WTC11 (cell line): ENCODE measurements around the gene MEGF11. TPM values are rescaled to one million over a fixed set of nuclear protein-coding genes. Genes with fewer than 3 reads are reported as not detected.

ENCODE experiments used
- ATAC-seq: fragments of 200-7000 bp; cut with Tn5 transposase; 2 replicates; pipeline ENCODE4 v1.10.0; 2021; ENCODE audit warnings: mild to moderate bottlenecking, moderate library complexity
- CTCF ChIA-PET: fragments of 300-600 bp; sonication (Branson Sonifier 250); formaldehyde crosslinking; loops from one replicate; lab custom pipeline; 2021; ENCODE audit warnings: antibody characterized with exemption; lab: Charles Lee
- POLR2A ChIA-PET: fragments of 350-600 bp; sonication (Branson Sonifier 250); formaldehyde crosslinking; loops from one replicate; lab custom pipeline; 2021; ENCODE audit warnings: antibody characterized with exemption; lab: Charles Lee
- DNase-seq: peaks from one replicate; pipeline ENCODE4 v3.0.0; 2021; ENCODE audit warnings: low spot score
- H3K27ac Mint-ChIP-seq: 2 replicates; pipeline ENCODE4 v1.8.0; 2021; ENCODE audit warnings: mixed read lengths
- H3K27me3 Mint-ChIP-seq: 2 replicates; pipeline ENCODE4 v1.8.0; 2021; ENCODE audit warnings: low read depth, mild to moderate bottlenecking, moderate library complexity, mixed read lengths
- H3K36me3 Mint-ChIP-seq: 2 replicates; pipeline ENCODE4 v1.8.0; 2021; ENCODE audit warnings: mixed read lengths
- H3K4me1 Mint-ChIP-seq: 2 replicates; pipeline ENCODE4 v1.8.0; 2022; ENCODE audit warnings: mixed read lengths
- H3K4me3 Mint-ChIP-seq: 2 replicates; pipeline ENCODE4 v1.8.0; 2021; ENCODE audit warnings: mild to moderate bottlenecking, moderate library complexity, mixed read lengths
- H3K9me3 Mint-ChIP-seq: 2 replicates; pipeline ENCODE4 v1.8.0; 2021; ENCODE audit warnings: mixed read lengths
- CBFB ChIP-seq: sonication (generic); formaldehyde crosslinking; IDR thresholded peaks from 2 replicates; pipeline ENCODE4 v1.8.1; 2022; ENCODE audit warnings: mild to moderate bottlenecking, low read depth, missing genetic modification reagents
- CREB1 ChIP-seq: sonication (generic); formaldehyde crosslinking; IDR thresholded peaks from 2 replicates; pipeline ENCODE4 v1.8.0; 2023; ENCODE audit warnings: mild to moderate bottlenecking, missing genetic modification reagents
- GTF2I ChIP-seq: fragments of 250-450 bp; sonication (Bioruptor Pico); conservative IDR thresholded peaks from 2 replicates; pipeline ENCODE4 v1.4.0; 2021; ENCODE audit warnings: mild to moderate bottlenecking
- IRF2 ChIP-seq: sonication (generic); formaldehyde crosslinking; IDR thresholded peaks from 2 replicates; pipeline ENCODE4 v1.8.0; 2022; ENCODE audit warnings: low read depth, missing genetic modification reagents, borderline replicate concordance
- JUN ChIP-seq: sonication (generic); formaldehyde crosslinking; IDR thresholded peaks from 2 replicates; pipeline ENCODE4 v1.8.0; 2023; ENCODE audit warnings: mild to moderate bottlenecking, missing genetic modification reagents
- NR3C1 ChIP-seq: sonication (generic); formaldehyde crosslinking; conservative IDR thresholded peaks from 2 replicates; pipeline ENCODE4 v1.8.1; 2023; ENCODE audit warnings: low read depth, mild to moderate bottlenecking, missing genetic modification reagents
- SOX15 ChIP-seq: fragments of 250-450 bp; sonication (Bioruptor Pico); IDR thresholded peaks from 2 replicates; pipeline ENCODE4 v1.9.0; 2021; ENCODE audit warnings: mild to moderate bottlenecking
- ZNF121 ChIP-seq: sonication (generic); formaldehyde crosslinking; IDR thresholded peaks from 2 replicates; pipeline ENCODE4 v1.8.0; 2023; ENCODE audit warnings: missing genetic modification reagents
- ZNF671 ChIP-seq: fragments of 250-450 bp; sonication (Bioruptor Pico); IDR thresholded peaks from 2 replicates; pipeline ENCODE4 v1.8.0; 2021; ENCODE audit warnings: mild to moderate bottlenecking
- total RNA-seq: library from RNA; stranded (reverse); gene quantifications from 3 replicates; pipeline ENCODE4 v1.2.3, GENCODE V29; 2021
- TF ChIP-seq, protein P1 (sequence below): sonication (generic); formaldehyde crosslinking; IDR thresholded peaks from 2 replicates; pipeline ENCODE4 v1.8.0; 2022; ENCODE audit warnings: mild to moderate bottlenecking, missing genetic modification reagents
- TF ChIP-seq, protein P2 (sequence below): fragments of 250-450 bp; sonication (Bioruptor Pico); IDR thresholded peaks from 2 replicates; pipeline ENCODE4 v2.1.2; 2022; ENCODE audit warnings: mild to moderate bottlenecking, moderate library complexity
- TF ChIP-seq, protein P3 (sequence below): sonication (generic); formaldehyde crosslinking; conservative IDR thresholded peaks from 2 replicates; pipeline ENCODE4 v1.8.1; 2023; ENCODE audit warnings: mild to moderate bottlenecking, low read depth, missing genetic modification reagents, moderate library complexity
- TF ChIP-seq, protein P4 (sequence below): sonication (generic); formaldehyde crosslinking; IDR thresholded peaks from 2 replicates; pipeline ENCODE4 v1.8.1; 2022; ENCODE audit warnings: mild to moderate bottlenecking, missing genetic modification reagents, moderate library complexity, borderline replicate concordance
- TF ChIP-seq, protein P5 (sequence below): fragments of 250-450 bp; sonication (Bioruptor Pico); IDR thresholded peaks from 2 replicates; pipeline ENCODE4 v1.9.0; 2021; ENCODE audit warnings: moderate library complexity, mild to moderate bottlenecking, inconsistent platforms, borderline replicate concordance
- TF ChIP-seq, protein P6 (sequence below): fragments of 250-450 bp; sonication (Bioruptor Pico); IDR thresholded peaks from 2 replicates; pipeline ENCODE4 v1.9.0; 2021; ENCODE audit warnings: mild to moderate bottlenecking
- TF ChIP-seq, protein P7 (sequence below): sonication (generic); formaldehyde crosslinking; IDR thresholded peaks from 2 replicates; pipeline ENCODE4 v1.8.1; 2022; ENCODE audit warnings: mild to moderate bottlenecking, moderate library complexity, missing genetic modification reagents
- TF ChIP-seq, protein P8 (sequence below): sonication (generic); formaldehyde crosslinking; conservative IDR thresholded peaks from 2 replicates; pipeline ENCODE4 v1.8.1; 2022; ENCODE audit warnings: mild to moderate bottlenecking, missing genetic modification reagents
- TF ChIP-seq, protein P9 (sequence below): sonication (generic); formaldehyde crosslinking; IDR thresholded peaks from 2 replicates; pipeline ENCODE4 v1.8.0; 2022; ENCODE audit warnings: mild to moderate bottlenecking, missing genetic modification reagents
- TF ChIP-seq, protein P10 (sequence below): fragments of 250-450 bp; sonication (Bioruptor Pico); IDR thresholded peaks from 2 replicates; pipeline ENCODE4 v1.9.0; 2021; ENCODE audit warnings: mild to moderate bottlenecking, borderline replicate concordance
- TF ChIP-seq, protein P11 (sequence below): sonication (generic); formaldehyde crosslinking; IDR thresholded peaks from 2 replicates; pipeline ENCODE4 v1.8.0; 2022; ENCODE audit warnings: mild to moderate bottlenecking, missing genetic modification reagents

MEGF11 gene
- total RNA-seq, 1 experiment from 2014 or later = 3.3 TPM

DNA sequence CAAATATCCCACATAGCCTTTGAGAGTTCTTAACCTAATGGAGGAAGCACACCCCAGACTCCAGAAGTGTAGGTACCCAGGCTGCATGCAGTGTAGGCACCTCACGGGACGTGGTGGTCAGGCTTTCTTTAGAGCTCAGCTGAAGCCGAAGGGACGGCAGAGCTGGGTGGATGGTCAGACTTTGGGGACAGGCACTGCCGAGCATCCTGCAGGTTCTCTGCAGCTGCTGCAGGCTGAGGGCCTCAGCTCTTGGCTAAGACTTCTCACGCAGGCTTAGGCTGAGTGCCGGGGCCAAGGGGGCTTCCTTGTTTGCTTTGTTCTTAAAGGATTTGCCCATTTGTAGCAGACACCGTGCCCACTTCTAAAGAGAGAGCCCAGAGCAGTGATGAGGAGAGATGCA, 207.2 kb downstream of the MEGF11 start:
- Mint-ChIP-seq H3K36me3 (no peaks in the 10 kb centered on the region; the same call in 1 of the 2 replicates), H3K27me3 (no peaks in the 10 kb centered on the region), H3K27ac (0 out of 2 replicates have a peak overlapping the region, but pooled peaks have one; percentile 37), H3K4me1 (peaks cover 26% of the 10 kb centered on the region), H3K4me3 (no peak overlapping the region), H3K9me3 (peaks cover 3% of the 10 kb centered on the region; the same call in 1 of the 2 replicates)
- CTCF ChIA-PET = interaction anchor here (0.6 to 1.8 kb wide), 9 partner anchors 20 to 248 kb away, joined by 3 to 6 read pairs (median 3); no protein-coding TSS in a partner anchor
- DNase-seq (no peak), ATAC-seq (no peak)
- TF ChIP-seq, protein P1, sequence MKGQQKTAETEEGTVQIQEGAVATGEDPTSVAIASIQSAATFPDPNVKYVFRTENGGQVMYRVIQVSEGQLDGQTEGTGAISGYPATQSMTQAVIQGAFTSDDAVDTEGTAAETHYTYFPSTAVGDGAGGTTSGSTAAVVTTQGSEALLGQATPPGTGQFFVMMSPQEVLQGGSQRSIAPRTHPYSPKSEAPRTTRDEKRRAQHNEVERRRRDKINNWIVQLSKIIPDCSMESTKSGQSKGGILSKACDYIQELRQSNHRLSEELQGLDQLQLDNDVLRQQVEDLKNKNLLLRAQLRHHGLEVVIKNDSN (CRISPR knock-in tag) = no peak
- TF ChIP-seq ZNF121 (CRISPR knock-in tag) = no peak
- no peak for TF ChIP-seq JUN (CRISPR knock-in tag)
- TF ChIP-seq, protein P2, sequence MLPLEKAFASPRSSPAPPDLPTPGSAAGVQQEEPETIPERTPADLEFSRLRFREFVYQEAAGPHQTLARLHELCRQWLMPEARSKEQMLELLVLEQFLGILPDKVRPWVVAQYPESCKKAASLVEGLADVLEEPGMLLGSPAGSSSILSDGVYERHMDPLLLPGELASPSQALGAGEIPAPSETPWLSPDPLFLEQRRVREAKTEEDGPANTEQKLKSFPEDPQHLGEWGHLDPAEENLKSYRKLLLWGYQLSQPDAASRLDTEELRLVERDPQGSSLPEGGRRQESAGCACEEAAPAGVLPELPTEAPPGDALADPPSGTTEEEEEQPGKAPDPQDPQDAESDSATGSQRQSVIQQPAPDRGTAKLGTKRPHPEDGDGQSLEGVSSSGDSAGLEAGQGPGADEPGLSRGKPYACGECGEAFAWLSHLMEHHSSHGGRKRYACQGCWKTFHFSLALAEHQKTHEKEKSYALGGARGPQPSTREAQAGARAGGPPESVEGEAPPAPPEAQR = no peak
- no peak for TF ChIP-seq CBFB (CRISPR knock-in tag)
- POLR2A ChIA-PET = no interaction called here

DNA sequence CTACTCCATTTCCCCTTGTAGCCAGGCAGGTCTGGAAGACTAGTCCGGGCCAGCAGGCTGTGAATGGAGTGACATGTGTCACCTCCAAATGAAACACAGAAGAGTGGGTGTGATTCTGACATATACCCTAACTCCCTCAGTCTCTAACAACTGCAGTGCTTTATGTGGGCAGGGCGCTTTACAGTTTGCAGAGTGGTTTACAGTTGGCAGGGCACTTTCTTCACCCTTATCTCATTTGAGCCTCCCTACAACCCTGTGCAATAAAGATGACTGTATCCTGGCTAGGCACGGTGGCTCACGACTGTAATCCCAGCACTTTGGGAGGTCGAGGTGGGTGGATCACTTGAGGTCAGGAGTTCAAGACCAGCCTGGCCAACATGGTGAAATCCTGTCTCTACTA, 208.0 kb downstream of the MEGF11 start:
- POLR2A ChIA-PET = no interaction called here
- H3K36me3 Mint-ChIP-seq = no peaks in the 10 kb centered on the region; the same call in 1 of the 2 replicates
- no peak for DNase-seq
- peaks cover 34% of the 10 kb centered on the region for H3K4me1 Mint-ChIP-seq
- no peak overlapping the region for H3K4me3 Mint-ChIP-seq
- H3K27me3 Mint-ChIP-seq = no peaks in the 10 kb centered on the region
- no peak for ATAC-seq
- CTCF ChIA-PET = interaction anchor here (0.6 to 1.6 kb wide), 8 partner anchors 20 to 247 kb away, joined by 3 to 5 read pairs (median 3); no protein-coding TSS in a partner anchor
- H3K27ac Mint-ChIP-seq = no peak overlapping the region
- H3K9me3 Mint-ChIP-seq = peaks cover 3% of the 10 kb centered on the region; the same call in 1 of the 2 replicates
- TF ChIP-seq ZNF671 (no peak), CBFB (CRISPR knock-in tag) (no peak), CREB1 (CRISPR knock-in tag) (no peak), NR3C1 (no peak), IRF2 (CRISPR knock-in tag) (no peak), GTF2I (no peak), SOX15 (CRISPR knock-in tag) (no peak)
- TF ChIP-seq, protein P3, sequence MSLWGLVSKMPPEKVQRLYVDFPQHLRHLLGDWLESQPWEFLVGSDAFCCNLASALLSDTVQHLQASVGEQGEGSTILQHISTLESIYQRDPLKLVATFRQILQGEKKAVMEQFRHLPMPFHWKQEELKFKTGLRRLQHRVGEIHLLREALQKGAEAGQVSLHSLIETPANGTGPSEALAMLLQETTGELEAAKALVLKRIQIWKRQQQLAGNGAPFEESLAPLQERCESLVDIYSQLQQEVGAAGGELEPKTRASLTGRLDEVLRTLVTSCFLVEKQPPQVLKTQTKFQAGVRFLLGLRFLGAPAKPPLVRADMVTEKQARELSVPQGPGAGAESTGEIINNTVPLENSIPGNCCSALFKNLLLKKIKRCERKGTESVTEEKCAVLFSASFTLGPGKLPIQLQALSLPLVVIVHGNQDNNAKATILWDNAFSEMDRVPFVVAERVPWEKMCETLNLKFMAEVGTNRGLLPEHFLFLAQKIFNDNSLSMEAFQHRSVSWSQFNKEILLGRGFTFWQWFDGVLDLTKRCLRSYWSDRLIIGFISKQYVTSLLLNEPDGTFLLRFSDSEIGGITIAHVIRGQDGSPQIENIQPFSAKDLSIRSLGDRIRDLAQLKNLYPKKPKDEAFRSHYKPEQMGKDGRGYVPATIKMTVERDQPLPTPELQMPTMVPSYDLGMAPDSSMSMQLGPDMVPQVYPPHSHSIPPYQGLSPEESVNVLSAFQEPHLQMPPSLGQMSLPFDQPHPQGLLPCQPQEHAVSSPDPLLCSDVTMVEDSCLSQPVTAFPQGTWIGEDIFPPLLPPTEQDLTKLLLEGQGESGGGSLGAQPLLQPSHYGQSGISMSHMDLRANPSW (CRISPR knock-in tag) = no peak
- TF ChIP-seq, protein P4, sequence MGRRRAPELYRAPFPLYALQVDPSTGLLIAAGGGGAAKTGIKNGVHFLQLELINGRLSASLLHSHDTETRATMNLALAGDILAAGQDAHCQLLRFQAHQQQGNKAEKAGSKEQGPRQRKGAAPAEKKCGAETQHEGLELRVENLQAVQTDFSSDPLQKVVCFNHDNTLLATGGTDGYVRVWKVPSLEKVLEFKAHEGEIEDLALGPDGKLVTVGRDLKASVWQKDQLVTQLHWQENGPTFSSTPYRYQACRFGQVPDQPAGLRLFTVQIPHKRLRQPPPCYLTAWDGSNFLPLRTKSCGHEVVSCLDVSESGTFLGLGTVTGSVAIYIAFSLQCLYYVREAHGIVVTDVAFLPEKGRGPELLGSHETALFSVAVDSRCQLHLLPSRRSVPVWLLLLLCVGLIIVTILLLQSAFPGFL = no peak
- TF ChIP-seq, protein P5, sequence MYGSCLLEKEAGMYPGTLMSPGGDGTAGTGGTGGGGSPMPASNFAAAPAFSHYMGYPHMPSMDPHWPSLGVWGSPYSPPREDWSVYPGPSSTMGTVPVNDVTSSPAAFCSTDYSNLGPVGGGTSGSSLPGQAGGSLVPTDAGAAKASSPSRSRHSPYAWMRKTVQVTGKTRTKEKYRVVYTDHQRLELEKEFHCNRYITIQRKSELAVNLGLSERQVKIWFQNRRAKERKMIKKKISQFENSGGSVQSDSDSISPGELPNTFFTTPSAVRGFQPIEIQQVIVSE = no peak
- TF ChIP-seq, protein P6, sequence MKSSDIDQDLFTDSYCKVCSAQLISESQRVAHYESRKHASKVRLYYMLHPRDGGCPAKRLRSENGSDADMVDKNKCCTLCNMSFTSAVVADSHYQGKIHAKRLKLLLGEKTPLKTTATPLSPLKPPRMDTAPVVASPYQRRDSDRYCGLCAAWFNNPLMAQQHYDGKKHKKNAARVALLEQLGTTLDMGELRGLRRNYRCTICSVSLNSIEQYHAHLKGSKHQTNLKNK (CRISPR knock-in tag) = no peak
- TF ChIP-seq, protein P7, sequence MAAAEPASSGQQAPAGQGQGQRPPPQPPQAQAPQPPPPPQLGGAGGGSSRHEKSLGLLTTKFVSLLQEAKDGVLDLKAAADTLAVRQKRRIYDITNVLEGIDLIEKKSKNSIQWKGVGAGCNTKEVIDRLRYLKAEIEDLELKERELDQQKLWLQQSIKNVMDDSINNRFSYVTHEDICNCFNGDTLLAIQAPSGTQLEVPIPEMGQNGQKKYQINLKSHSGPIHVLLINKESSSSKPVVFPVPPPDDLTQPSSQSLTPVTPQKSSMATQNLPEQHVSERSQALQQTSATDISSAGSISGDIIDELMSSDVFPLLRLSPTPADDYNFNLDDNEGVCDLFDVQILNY = no peak
- TF ChIP-seq, protein P8, sequence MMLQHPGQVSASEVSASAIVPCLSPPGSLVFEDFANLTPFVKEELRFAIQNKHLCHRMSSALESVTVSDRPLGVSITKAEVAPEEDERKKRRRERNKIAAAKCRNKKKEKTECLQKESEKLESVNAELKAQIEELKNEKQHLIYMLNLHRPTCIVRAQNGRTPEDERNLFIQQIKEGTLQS = no peak
- TF ChIP-seq, protein P9, sequence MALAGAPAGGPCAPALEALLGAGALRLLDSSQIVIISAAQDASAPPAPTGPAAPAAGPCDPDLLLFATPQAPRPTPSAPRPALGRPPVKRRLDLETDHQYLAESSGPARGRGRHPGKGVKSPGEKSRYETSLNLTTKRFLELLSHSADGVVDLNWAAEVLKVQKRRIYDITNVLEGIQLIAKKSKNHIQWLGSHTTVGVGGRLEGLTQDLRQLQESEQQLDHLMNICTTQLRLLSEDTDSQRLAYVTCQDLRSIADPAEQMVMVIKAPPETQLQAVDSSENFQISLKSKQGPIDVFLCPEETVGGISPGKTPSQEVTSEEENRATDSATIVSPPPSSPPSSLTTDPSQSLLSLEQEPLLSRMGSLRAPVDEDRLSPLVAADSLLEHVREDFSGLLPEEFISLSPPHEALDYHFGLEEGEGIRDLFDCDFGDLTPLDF (CRISPR knock-in tag) = no peak
- TF ChIP-seq, protein P10, sequence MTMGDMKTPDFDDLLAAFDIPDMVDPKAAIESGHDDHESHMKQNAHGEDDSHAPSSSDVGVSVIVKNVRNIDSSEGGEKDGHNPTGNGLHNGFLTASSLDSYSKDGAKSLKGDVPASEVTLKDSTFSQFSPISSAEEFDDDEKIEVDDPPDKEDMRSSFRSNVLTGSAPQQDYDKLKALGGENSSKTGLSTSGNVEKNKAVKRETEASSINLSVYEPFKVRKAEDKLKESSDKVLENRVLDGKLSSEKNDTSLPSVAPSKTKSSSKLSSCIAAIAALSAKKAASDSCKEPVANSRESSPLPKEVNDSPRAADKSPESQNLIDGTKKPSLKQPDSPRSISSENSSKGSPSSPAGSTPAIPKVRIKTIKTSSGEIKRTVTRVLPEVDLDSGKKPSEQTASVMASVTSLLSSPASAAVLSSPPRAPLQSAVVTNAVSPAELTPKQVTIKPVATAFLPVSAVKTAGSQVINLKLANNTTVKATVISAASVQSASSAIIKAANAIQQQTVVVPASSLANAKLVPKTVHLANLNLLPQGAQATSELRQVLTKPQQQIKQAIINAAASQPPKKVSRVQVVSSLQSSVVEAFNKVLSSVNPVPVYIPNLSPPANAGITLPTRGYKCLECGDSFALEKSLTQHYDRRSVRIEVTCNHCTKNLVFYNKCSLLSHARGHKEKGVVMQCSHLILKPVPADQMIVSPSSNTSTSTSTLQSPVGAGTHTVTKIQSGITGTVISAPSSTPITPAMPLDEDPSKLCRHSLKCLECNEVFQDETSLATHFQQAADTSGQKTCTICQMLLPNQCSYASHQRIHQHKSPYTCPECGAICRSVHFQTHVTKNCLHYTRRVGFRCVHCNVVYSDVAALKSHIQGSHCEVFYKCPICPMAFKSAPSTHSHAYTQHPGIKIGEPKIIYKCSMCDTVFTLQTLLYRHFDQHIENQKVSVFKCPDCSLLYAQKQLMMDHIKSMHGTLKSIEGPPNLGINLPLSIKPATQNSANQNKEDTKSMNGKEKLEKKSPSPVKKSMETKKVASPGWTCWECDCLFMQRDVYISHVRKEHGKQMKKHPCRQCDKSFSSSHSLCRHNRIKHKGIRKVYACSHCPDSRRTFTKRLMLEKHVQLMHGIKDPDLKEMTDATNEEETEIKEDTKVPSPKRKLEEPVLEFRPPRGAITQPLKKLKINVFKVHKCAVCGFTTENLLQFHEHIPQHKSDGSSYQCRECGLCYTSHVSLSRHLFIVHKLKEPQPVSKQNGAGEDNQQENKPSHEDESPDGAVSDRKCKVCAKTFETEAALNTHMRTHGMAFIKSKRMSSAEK = no peak
- TF ChIP-seq, protein P11, sequence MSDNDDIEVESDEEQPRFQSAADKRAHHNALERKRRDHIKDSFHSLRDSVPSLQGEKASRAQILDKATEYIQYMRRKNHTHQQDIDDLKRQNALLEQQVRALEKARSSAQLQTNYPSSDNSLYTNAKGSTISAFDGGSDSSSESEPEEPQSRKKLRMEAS (CRISPR knock-in tag) = no peak
